Sigmoid colon (tissue), 7 donors: ENCODE measurements around the gene GRID2. TPM values are rescaled to one million over a fixed set of nuclear protein-coding genes. Genes with fewer than 3 reads are reported as not detected.

Experiments used
- DNase-seq: peaks from one replicate; pipeline ENCODE4 v3.0.0-alpha.2; 2019
- H3K27ac ChIP-seq, 4 donors: fragments of 200-600 bp; sonication (generic); one replicate each; pipeline ENCODE4 v1.5.1; 2016 to 2019; ENCODE audit warnings: mild to moderate bottlenecking in 1 of 4
- H3K27me3 ChIP-seq, 3 donors: fragments of 200-600 bp; sonication (generic); one replicate each; pipeline ENCODE4 v1.5.1; 2019; ENCODE audit warnings: mild to moderate bottlenecking in 1 of 3
- H3K36me3 ChIP-seq, 4 donors: fragments of 200-600 bp; sonication (generic); one replicate each; pipeline ENCODE4 v1.5.1; 2016 to 2019
- H3K4me1 ChIP-seq, 4 donors: fragments of 200-600 bp; sonication (generic); one replicate each; pipeline ENCODE4 v1.5.1; 2017 to 2019
- H3K4me3 ChIP-seq, 4 donors: fragments of 200-600 bp; sonication (generic); one replicate each; pipeline ENCODE4 v1.5.1; 2017 to 2019; ENCODE audit warnings: mild to moderate bottlenecking in 2 of 4, moderate library complexity in 1 of 4
- H3K9me3 ChIP-seq, 4 donors: fragments of 200-600 bp in 3 of 4; sonication (generic) in 3 of 4; one replicate each; pipeline versions ENCODE4 v1.5.1 to v1.6.1; 2013 to 2019
- CTCF ChIP-seq, 4 experiments: fragments of 450-650 bp in 3 of 4; fragments of 200-600 bp in 1 of 4; IDR thresholded peaks; one replicate each; pipeline ENCODE4 v1.5.1; 2016 to 2019; ENCODE audit warnings: antibody characterized with exemption in 4 of 4, mild to moderate bottlenecking in 3 of 4, moderate library complexity in 2 of 4
- EP300 ChIP-seq, 4 donors: sonication (generic); formaldehyde crosslinking; IDR thresholded peaks; one replicate each; pipeline ENCODE4 v1.6.1; 2017; ENCODE audit warnings: antibody characterized with exemption in 4 of 4
- POLR2A ChIP-seq, 2 donors: fragments of 450-650 bp; IDR thresholded peaks; one replicate each; pipeline ENCODE4 v1.6.1; 2016; ENCODE audit warnings: antibody characterized with exemption in 2 of 2, mild to moderate bottlenecking in 2 of 2, moderate library complexity in 2 of 2
- POLR2AphosphoS5 ChIP-seq, 4 donors: sonication (generic); formaldehyde crosslinking; IDR thresholded peaks; one replicate each; pipeline ENCODE4 v1.6.1; 2017; ENCODE audit warnings: antibody characterized with exemption in 4 of 4
- WGBS, 2 donors: extraction: QIAGEN DNeasy Blood & Tissue Kit; methylation state at CpG; one replicate each; pipeline ENCODE4 v1.1.7; 2013; 5-methylcytosine and 5-hydroxymethylcytosine counted together
- intact Hi-C: fragments of 100-400 bp; cut with DNase I; formaldehyde crosslinking; loops from one replicate; pipeline ENCODE4 v1.15.1; 2023
- polyA plus RNA-seq, 3 donors: library from polyadenylated mRNA; stranded (reverse); fragments of 200-250 nt; gene quantifications; one replicate each; pipeline ENCODE4 v1.2.3, GENCODE V29; 2013
- total RNA-seq, 4 donors: library from RNA; depleted of rRNA; stranded (reverse); fragments of >200 nt; gene quantifications; one replicate each; pipeline ENCODE4 v1.1.0, GENCODE V29; 2016
- donor health status: healthy with polysubstance abuse.
- donor health status: Bipolar disorder and iron deficiency.
- donor health status: healthy.

GRID2 gene
- total and polyA plus RNA-seq, 7 donors = 0.04 to 1.9 (median 0.28) TPM; not detected in 2

GRCh38 chr4:92334716-92335350 lies 31.1 kb downstream of the GRID2 start:
- no peak for DNase-seq
- Histone ChIP-seq H3K4me1 (peaks cover 0 to 18% (median 9%) of the 10 kb centered on the region in 4 donors), H3K9me3 (no peaks in the 10 kb centered on the region), H3K4me3 (no peak overlapping the region), H3K27ac (no peak overlapping the region), H3K36me3 (no peaks in the 10 kb centered on the region), H3K27me3 (no peaks in the 10 kb centered on the region)
- no peak for TF ChIP-seq POLR2AphosphoS5 (IDR thresholded peaks at IDR 0.05)
- TF ChIP-seq POLR2A (IDR thresholded peaks at IDR 0.05) = no peak
- TF ChIP-seq EP300 (IDR thresholded peaks at IDR 0.05) = no peak
- TF ChIP-seq CTCF (IDR thresholded peaks at IDR 0.05) = no peak
- intact Hi-C loops = no loop called here
- WGBS, 2 donors = 9 to 61% methylated on average over 1 of the region's 1 CpG

- Histone ChIP-seq H3K4me1 (peaks cover 0 to 9% (median 4%) of the 10 kb centered on the region in 4 donors), H3K9me3 (no peaks in the 10 kb centered on the region), H3K36me3 (no peaks in the 10 kb centered on the region), H3K4me3 (no peak overlapping the region), H3K27ac (no peak overlapping the region), H3K27me3 (no peaks in the 10 kb centered on the region)
- intact Hi-C loops = no loop called here
- DNase-seq = no peak
- WGBS, 2 donors = 63 to 72% methylated on average over 4 of the region's 4 CpGs
- TF ChIP-seq EP300 (IDR thresholded peaks at IDR 0.05) (no peak), POLR2A (IDR thresholded peaks at IDR 0.05) (no peak), CTCF (IDR thresholded peaks at IDR 0.05) (no peak), POLR2AphosphoS5 (IDR thresholded peaks at IDR 0.05) (no peak)
These were observed 35.9 kb downstream of the GRID2 start for GRCh38 chr4:92339676-92340075.

- no peak for TF ChIP-seq POLR2A (IDR thresholded peaks at IDR 0.05)
- no peak for TF ChIP-seq EP300 (IDR thresholded peaks at IDR 0.05)
- no peak for TF ChIP-seq POLR2AphosphoS5 (IDR thresholded peaks at IDR 0.05)
- no peak for TF ChIP-seq CTCF (IDR thresholded peaks at IDR 0.05)
- no peak for DNase-seq
- intact Hi-C loops = no loop called here
- Histone ChIP-seq H3K27me3 (no peaks in the 10 kb centered on the region), H3K4me3 (no peak overlapping the region), H3K27ac (no peak overlapping the region), H3K36me3 (no peaks in the 10 kb centered on the region), H3K4me1 (no peaks in the 10 kb centered on the region), H3K9me3 (no peaks in the 10 kb centered on the region)
- WGBS, 2 donors = 90 to 91% methylated on average over 3 of the region's 3 CpGs
These were observed 40.5 kb downstream of the GRID2 start for GRCh38 chr4:92344216-92344615.

GRCh38 chr4:92346289-92346688 lies 42.5 kb downstream of the GRID2 start:
- Histone ChIP-seq H3K4me1 (no peaks in the 10 kb centered on the region), H3K27me3 (no peaks in the 10 kb centered on the region), H3K9me3 (no peaks in the 10 kb centered on the region), H3K4me3 (no peak overlapping the region), H3K36me3 (no peaks in the 10 kb centered on the region), H3K27ac (no peak overlapping the region)
- WGBS, 2 donors = 83 to 84% methylated on average over 3 of the region's 3 CpGs
- DNase-seq = no peak
- TF ChIP-seq POLR2A (IDR thresholded peaks at IDR 0.05) (no peak), EP300 (IDR thresholded peaks at IDR 0.05) (no peak), CTCF (IDR thresholded peaks at IDR 0.05) (no peak), POLR2AphosphoS5 (IDR thresholded peaks at IDR 0.05) (no peak)
- intact Hi-C loops = no loop called here

GRCh38 chr4:92357966-92358365 lies 54.2 kb downstream of the GRID2 start:
- WGBS, 2 donors = 88 to 96% methylated on average over 2 of the region's 2 CpGs
- H3K9me3 ChIP-seq = no peaks in the 10 kb centered on the region
- H3K4me3 ChIP-seq = no peak overlapping the region
- H3K4me1 ChIP-seq = no peaks in the 10 kb centered on the region
- H3K36me3 ChIP-seq = no peaks in the 10 kb centered on the region
- no peak for DNase-seq
- intact Hi-C loops = no loop called here
- H3K27me3 ChIP-seq = no peaks in the 10 kb centered on the region
- TF ChIP-seq EP300 (IDR thresholded peaks at IDR 0.05) (no peak), POLR2AphosphoS5 (IDR thresholded peaks at IDR 0.05) (no peak), CTCF (IDR thresholded peaks at IDR 0.05) (no peak), POLR2A (IDR thresholded peaks at IDR 0.05) (no peak)
- H3K27ac ChIP-seq = no peak overlapping the region
